HepG2 (cell line): ENCODE measurements around the gene SLC31A2. TPM values are rescaled to one million over a fixed set of nuclear protein-coding genes. Genes with fewer than 3 reads are reported as not detected.
"Not testable (repeated sequence)": the region's sequence is repeated elsewhere in the genome, so short reads cannot be mapped to it uniquely, and the experiment has no call there.

Experiments
- ATAC-seq: fragments of 200-7000 bp; cut with Tn5 transposase; 3 replicates; pipeline ENCODE4 v1.9.1; 2020; ENCODE audit warnings: mild to moderate bottlenecking, moderate library complexity
- BruUV-seq: library from RNA; stranded (reverse); fragments of 400-500 nt; replicated peaks from 2 replicates; lab custom pipeline; 2021; lab: Mats Ljungman, UMichigan
- CTCF ChIA-PET: fragments of 300-600 bp; formaldehyde crosslinking; extraction: SDS; loops from one replicate; lab custom pipeline; 2021; ENCODE audit warnings: low total read pairs, inconsistent platforms, low intra/inter-chr PET ratio; lab: Yijun Ruan, JAX
- POLR2A ChIA-PET: fragments of 350-600 bp; sonication (Branson Sonifier 250); formaldehyde crosslinking; loops from one replicate; lab custom pipeline; 2020; ENCODE audit warnings: antibody characterized with exemption, inconsistent platforms; lab: Yijun Ruan, JAX
- DNase-seq: peaks from one replicate; pipeline ENCODE4 v3.0.0-alpha.2; 2015; ENCODE audit warnings: low spot score
- FAIRE-seq: peaks from 3 replicates; lab custom pipeline; 2011; peaks lifted over from hg19 to GRCh38; lab: Jason Lieb, UNC
- H2AFZ ChIP-seq: one replicate; pipeline ENCODE4 v1.6.1; 2011; ENCODE audit warnings: low read length, inconsistent platforms
- H3K27ac ChIP-seq: fragments of 300-600 bp; 3 replicates; pipeline ENCODE4 v1.8.0; 2011; ENCODE audit warnings: mixed run types, mild to moderate bottlenecking, mixed read lengths, low read length, inconsistent platforms; ENCODE audit not compliant: insufficient read depth; ENCODE audit errors: extremely low read length
- H3K27me3 ChIP-seq, 2 experiments: fragments of 200-600 bp in 1 of 2; 2 replicates in 1 of 2; 3 replicates in 1 of 2; pipeline versions ENCODE4 v1.6.0 to v1.8.0; 2011; ENCODE audit warnings: low read length in 2 of 2, mild to moderate bottlenecking in 2 of 2, moderate library complexity in 2 of 2, inconsistent platforms in 1 of 2; ENCODE audit not compliant: insufficient read depth in 2 of 2, control insufficient read depth in 1 of 2
- H3K36me3 ChIP-seq, 2 experiments: fragments of 200-600 bp in 1 of 2; replicated peaks in 1 of 2; 2 replicates in 1 of 2; 3 replicates in 1 of 2; pipeline versions ENCODE4 v1.5.1 to v1.8.0; 2011; ENCODE audit warnings: low read length in 2 of 2, inconsistent platforms in 1 of 2; ENCODE audit not compliant: insufficient read depth in 2 of 2, control insufficient read depth in 1 of 2
- H3K4me1 ChIP-seq: 2 replicates; pipeline ENCODE4 v1.5.1; 2012; ENCODE audit warnings: low read length, inconsistent platforms; ENCODE audit not compliant: insufficient read depth
- H3K4me2 ChIP-seq: 2 replicates; pipeline ENCODE4 v1.6.0; 2011; ENCODE audit warnings: low read depth, low read length, inconsistent platforms
- H3K4me3 ChIP-seq, 3 experiments: fragments of 200-600 bp in 1 of 3; sonication (generic), shearing (Covaris generic) in 1 of 3; replicated peaks in 1 of 3; 2 replicates each; pipeline ENCODE4 v1.5.1; 2011 to 2016; ENCODE audit warnings: low read length in 3 of 3, inconsistent platforms in 2 of 3, low read depth in 2 of 3, mild to moderate bottlenecking in 2 of 3, control low read depth in 1 of 3, mixed read lengths in 1 of 3; ENCODE audit not compliant: insufficient read depth in 1 of 3
- H3K79me2 ChIP-seq: one replicate; pipeline ENCODE4 v1.6.1; 2011; ENCODE audit warnings: low read length, inconsistent platforms; ENCODE audit not compliant: insufficient read depth
- H3K9ac ChIP-seq: 2 replicates; pipeline ENCODE4 v1.6.0; 2011; ENCODE audit warnings: mild to moderate bottlenecking, low read depth, low read length, inconsistent platforms; ENCODE audit not compliant: insufficient read depth
- H3K9me3 ChIP-seq: 2 replicates; pipeline ENCODE4 v1.5.1; 2012; ENCODE audit warnings: mild to moderate bottlenecking, low read length
- H4K20me1 ChIP-seq: 2 replicates; pipeline ENCODE4 v1.6.0; 2011; ENCODE audit warnings: inconsistent platforms, mild to moderate bottlenecking, low read length, moderate library complexity; ENCODE audit not compliant: insufficient read depth
- CBX2 ChIP-seq, 2 experiments: fragments of 200-600 bp in 1 of 2; sonication (generic); formaldehyde crosslinking in 1 of 2; IDR thresholded peaks; 2 replicates each; pipeline versions ENCODE4 v1.7.0 to v1.8.1; 2018 to 2022; ENCODE audit warnings: low read depth in 2 of 2, low read length in 1 of 2, mild to moderate bottlenecking in 1 of 2, missing genetic modification reagents in 1 of 2
- CHD2 ChIP-seq: IDR thresholded peaks from 2 replicates; pipeline ENCODE4 v1.6.1; 2011; ENCODE audit warnings: low read depth, low read length, improper control_type of control experiment
- IKZF1 ChIP-seq: fragments of 450-650 bp; IDR thresholded peaks from 2 replicates; pipeline ENCODE4 v1.7.1; 2016
- JARID2 ChIP-seq: sonication (generic); formaldehyde crosslinking; IDR thresholded peaks from 2 replicates; pipeline ENCODE4 v1.8.1; 2023; ENCODE audit warnings: missing genetic modification reagents, inconsistent platforms; ENCODE audit not compliant: insufficient replicate concordance
- MAFF ChIP-seq: IDR thresholded peaks from 2 replicates; pipeline ENCODE4 v1.6.1; 2011; ENCODE audit warnings: low read depth, low read length, improper control_type of control experiment
- MAFK ChIP-seq, 2 experiments: IDR thresholded peaks in 1 of 2; conservative IDR thresholded peaks in 1 of 2; 2 replicates each; pipeline ENCODE4 v1.6.1; 2011; ENCODE audit warnings: improper control_type of control experiment in 2 of 2, low read length in 2 of 2
- MED8 ChIP-seq: sonication (generic); formaldehyde crosslinking; IDR thresholded peaks from 2 replicates; pipeline ENCODE4 v1.8.1; 2023; ENCODE audit warnings: mild to moderate bottlenecking, missing genetic modification reagents; ENCODE audit not compliant: insufficient replicate concordance
- ZNF792 ChIP-seq: IDR thresholded peaks from 2 replicates; pipeline ENCODE4 v1.6.1; 2016
- WGBS: methylation state at CpG from one replicate; pipeline ENCODE4 v1.1.6; 2017; ENCODE audit warnings: low lambda C conversion rate; 5-methylcytosine and 5-hydroxymethylcytosine counted together
- in situ Hi-C: cut with HindIII; loops from 2 replicates; pipeline ENCODE4 v1.10.0; 2017; ENCODE audit warnings: low pct_unique_long_range_greater_than_20kb; ENCODE audit not compliant: extremely low pct_ligation_motif_present
- intact Hi-C: fragments of 100-400 bp; cut with micrococcal nuclease; formaldehyde crosslinking; loops from one replicate; pipeline ENCODE4 v1.10.0; 2022; ENCODE audit not compliant: unreplicated experiment
- polyA plus RNA-seq, 8 experiments: library from polyadenylated mRNA; depleted of rRNA in 3 of 8; stranded (reverse) in 7 of 8; unstranded in 1 of 8; fragments of >200 nt; fragmentation: Illumina TruSeq in 4 of 8; extraction: Trizol in 4 of 8; gene quantifications; 2 replicates each; pipeline versions ENCODE4 v1.2.1 to v1.2.3, GENCODE V29; 2011 to 2016; ENCODE audit warnings: low read depth in 4 of 8, missing spikeins in 1 of 8, mixed read lengths in 1 of 8; ENCODE audit not compliant: insufficient read depth in 1 of 8
- total RNA-seq, 5 experiments: library from RNA; depleted of rRNA; stranded (reverse); fragments of >200 nt; fragmentation: Illumina TruSeq; extraction: Trizol; gene quantifications; 2 replicates each; pipeline ENCODE4 v1.2.3, GENCODE V29; 2016; ENCODE audit warnings: low read depth in 1 of 5
- TF ChIP-seq, protein P1 (sequence below): conservative IDR thresholded peaks from 2 replicates; pipeline ENCODE4 v1.6.1; 2018; ENCODE audit warnings: missing genetic modification reagents
- TF ChIP-seq, protein P2 (sequence below): sonication (generic); formaldehyde crosslinking; IDR thresholded peaks from 2 replicates; pipeline ENCODE4 v1.5.0; 2020; ENCODE audit warnings: mild to moderate bottlenecking, missing genetic modification reagents, moderate library complexity

Gene SLC31A2
- total and polyA plus RNA-seq, 2 of the 13 experiments (the other 11 are each of a cell fraction or from before 2014, with no cell fraction given), result 9.3 to 10.2 TPM

DNA sequence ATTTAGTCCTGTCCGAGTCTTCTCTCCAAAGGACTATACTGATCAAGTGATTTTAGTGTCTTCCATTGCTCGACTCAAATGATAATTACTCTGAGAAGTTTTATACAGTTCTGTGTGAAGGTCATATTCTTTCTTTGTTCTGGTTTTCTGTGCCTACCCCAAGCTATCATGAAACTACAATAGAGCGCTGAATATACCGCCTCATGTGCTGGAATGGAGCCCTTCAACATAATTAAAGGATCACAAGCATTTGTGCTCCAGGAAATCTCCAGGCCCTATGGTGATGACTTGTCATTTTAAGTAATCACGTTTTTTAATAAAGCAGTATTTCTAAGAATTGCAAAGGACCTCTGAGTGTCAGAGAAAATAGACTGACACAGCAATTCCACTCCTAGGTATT is 10.9 kb upstream of the SLC31A2 start (continued):
- no peak for TF ChIP-seq JARID2
- TF ChIP-seq MAFK (conservative IDR thresholded peaks at IDR 0.05 in 1 of 2, IDR thresholded peaks at IDR 0.05 in 1 of 2; ENCODE audit: low read length in 2 of 2), result peak; percentile 22 to 59; a peak in 2 of 4 replicates
- TF ChIP-seq, protein P1, sequence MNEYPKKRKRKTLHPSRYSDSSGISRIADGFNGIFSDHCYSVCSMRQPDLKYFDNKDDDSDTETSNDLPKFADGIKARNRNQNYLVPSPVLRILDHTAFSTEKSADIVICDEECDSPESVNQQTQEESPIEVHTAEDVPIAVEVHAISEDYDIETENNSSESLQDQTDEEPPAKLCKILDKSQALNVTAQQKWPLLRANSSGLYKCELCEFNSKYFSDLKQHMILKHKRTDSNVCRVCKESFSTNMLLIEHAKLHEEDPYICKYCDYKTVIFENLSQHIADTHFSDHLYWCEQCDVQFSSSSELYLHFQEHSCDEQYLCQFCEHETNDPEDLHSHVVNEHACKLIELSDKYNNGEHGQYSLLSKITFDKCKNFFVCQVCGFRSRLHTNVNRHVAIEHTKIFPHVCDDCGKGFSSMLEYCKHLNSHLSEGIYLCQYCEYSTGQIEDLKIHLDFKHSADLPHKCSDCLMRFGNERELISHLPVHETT (CRISPR knock-in tag), result no peak
- TF ChIP-seq CBX2 (IDR thresholded peaks at IDR 0.05; ENCODE audit: low read depth, low read length), result no peak
- TF ChIP-seq CBX2 (CRISPR knock-in tag; IDR thresholded peaks at IDR 0.05; ENCODE audit: low read depth), result no peak
- no peak for TF ChIP-seq MED8 (CRISPR knock-in tag)
- no peak for TF ChIP-seq CHD2
- TF ChIP-seq IKZF1, result no peak
- TF ChIP-seq ZNF792 (CRISPR knock-in tag), result no peak
- 0 out of 2 replicates have a peak, but pooled peaks have one; percentile 9 for TF ChIP-seq MAFF
- TF ChIP-seq, protein P2, sequence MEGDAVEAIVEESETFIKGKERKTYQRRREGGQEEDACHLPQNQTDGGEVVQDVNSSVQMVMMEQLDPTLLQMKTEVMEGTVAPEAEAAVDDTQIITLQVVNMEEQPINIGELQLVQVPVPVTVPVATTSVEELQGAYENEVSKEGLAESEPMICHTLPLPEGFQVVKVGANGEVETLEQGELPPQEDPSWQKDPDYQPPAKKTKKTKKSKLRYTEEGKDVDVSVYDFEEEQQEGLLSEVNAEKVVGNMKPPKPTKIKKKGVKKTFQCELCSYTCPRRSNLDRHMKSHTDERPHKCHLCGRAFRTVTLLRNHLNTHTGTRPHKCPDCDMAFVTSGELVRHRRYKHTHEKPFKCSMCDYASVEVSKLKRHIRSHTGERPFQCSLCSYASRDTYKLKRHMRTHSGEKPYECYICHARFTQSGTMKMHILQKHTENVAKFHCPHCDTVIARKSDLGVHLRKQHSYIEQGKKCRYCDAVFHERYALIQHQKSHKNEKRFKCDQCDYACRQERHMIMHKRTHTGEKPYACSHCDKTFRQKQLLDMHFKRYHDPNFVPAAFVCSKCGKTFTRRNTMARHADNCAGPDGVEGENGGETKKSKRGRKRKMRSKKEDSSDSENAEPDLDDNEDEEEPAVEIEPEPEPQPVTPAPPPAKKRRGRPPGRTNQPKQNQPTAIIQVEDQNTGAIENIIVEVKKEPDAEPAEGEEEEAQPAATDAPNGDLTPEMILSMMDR (CRISPR knock-in tag), result no peak

DNA sequence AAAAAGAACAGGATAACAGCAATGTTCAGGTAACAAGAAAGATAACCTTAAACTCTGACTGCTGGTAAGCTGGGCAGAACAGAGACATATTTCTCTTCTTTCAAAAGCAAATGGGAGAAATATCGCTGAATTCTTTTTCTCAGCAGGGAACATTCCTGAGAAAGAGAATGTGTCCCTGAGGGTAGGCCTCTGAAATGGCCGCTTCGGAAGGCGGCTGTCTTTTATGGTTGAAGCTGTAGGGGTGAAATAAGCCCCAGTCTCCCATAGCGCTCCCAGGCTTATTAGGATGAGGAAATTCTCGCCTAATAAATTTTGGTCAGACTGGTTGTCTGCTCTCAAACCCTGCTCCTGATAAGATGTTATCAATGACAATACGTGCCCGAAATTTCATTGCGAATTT is 9.9 kb upstream of the SLC31A2 start:
- BruUV-seq, H3K9ac ChIP-seq, DNase-seq, H3K4me2 ChIP-seq, CTCF ChIA-PET, H3K9me3 ChIP-seq, H3K79me2 ChIP-seq, H3K27ac ChIP-seq, H4K20me1 ChIP-seq, intact Hi-C loops, H3K27me3 ChIP-seq, ATAC-seq, in situ Hi-C loops, FAIRE-seq, H3K36me3 ChIP-seq, H2AFZ ChIP-seq, POLR2A ChIA-PET, H3K4me3 ChIP-seq: not testable (repeated sequence)
- peaks cover 48% of the 10 kb centered on the region for H3K4me1 ChIP-seq
- WGBS, result 88% methylated on average over 9 of the region's 9 CpGs
